Sigmoid colon (tissue), 4 donors: ENCODE measurements around the gene PNKP.

Experiments used
- CTCF ChIP-seq, 4 experiments: fragments of 450-650 bp in 3 of 4; fragments of 200-600 bp in 1 of 4; IDR thresholded peaks; one replicate each; pipeline ENCODE4 v1.5.1; 2016 to 2019; ENCODE audit warnings: antibody characterized with exemption in 4 of 4, mild to moderate bottlenecking in 3 of 4, moderate library complexity in 2 of 4
- POLR2A ChIP-seq, 2 donors: fragments of 450-650 bp; IDR thresholded peaks; one replicate each; pipeline ENCODE4 v1.6.1; 2016; ENCODE audit warnings: antibody characterized with exemption in 2 of 2, mild to moderate bottlenecking in 2 of 2, moderate library complexity in 2 of 2
- POLR2AphosphoS5 ChIP-seq, 4 donors: sonication (generic); formaldehyde crosslinking; IDR thresholded peaks; one replicate each; pipeline ENCODE4 v1.6.1; 2017; ENCODE audit warnings: antibody characterized with exemption in 4 of 4

- TF ChIP-seq CTCF (IDR thresholded peaks at IDR 0.05) (no peak), POLR2A (IDR thresholded peaks at IDR 0.05) (peak; percentile 64 to 78), POLR2AphosphoS5 (IDR thresholded peaks at IDR 0.05) (peak; percentile 84 to 87 (median 86))
Observed at GRCh38 chr19:49869484-49870308, 2.3 kb upstream of the PNKP start.
